Measurements from ENCODE around the gene ZNF423. TPM values are rescaled to one million over a fixed set of nuclear protein-coding genes. Genes with fewer than 3 reads are reported as not detected.

ZNF423 gene
- total RNA-seq, 1 donor from 2014 or later, result 7.1 TPM

- DNase-seq, result peak; percentile 10
Measured at GRCh38 chr16:49452108-49452507, 403.8 kb downstream of the ZNF423 start.

- no peak for DNase-seq
Measured at GRCh38 chr16:49446805-49447204, 409.1 kb downstream of the ZNF423 start.

GRCh38 chr16:49443576-49443975 lies 412.3 kb downstream of the ZNF423 start:
- DNase-seq, result no peak

GRCh38 chr16:49442805-49443204 lies 413.1 kb downstream of the ZNF423 start:
- no peak for DNase-seq

- DNase-seq, result peak; percentile 27
Measured at GRCh38 chr16:49441366-49441780, 414.5 kb downstream of the ZNF423 start.

GRCh38 chr16:49440156-49441065 lies 415.5 kb downstream of the ZNF423 start:
- DNase-seq, result no peak

- no peak for DNase-seq
Measured at GRCh38 chr16:49439676-49440075, 416.2 kb downstream of the ZNF423 start.

- no peak for DNase-seq
Measured at GRCh38 chr16:49439050-49439449, 416.9 kb downstream of the ZNF423 start.

Other genes starting within 250 kb of the ZNF423 start
- gene CNEP1R1, start 169.1 kb upstream of the ZNF423 start, total RNA-seq, result 21.3 and 30.5 TPM in 2 replicates
- gene HEATR3, start 209.9 kb upstream of the ZNF423 start, total RNA-seq, result 30.3 and 30.6 TPM in 2 replicates